Esophagus mucosa (tissue), 1 donor: ENCODE data around the gene PRKRA. TPM values are rescaled to one million over a fixed set of nuclear protein-coding genes. Genes with fewer than 3 reads are reported as not detected.
"Not testable (repeated sequence)": the region's sequence is repeated elsewhere in the genome, so short reads cannot be mapped to it uniquely, and the experiment has no call there.

ENCODE experiments used
- ATAC-seq: fragments of 200-7000 bp; cut with Tn5 transposase; one replicate; pipeline ENCODE4 v1.9.1; 2020
- total RNA-seq: library from RNA; stranded (reverse); gene quantifications from one replicate; pipeline ENCODE4 v1.2.4, GENCODE V29; 2023
- donor health status: DM: yes; HTN: yes; CAD: no.

The PRKRA gene
- total RNA-seq = 25.3 TPM

GRCh38 chr2:178450774-178451525 is at the start of gene PRKRA, which contains the start of gene PJVK:
Gene PRKRA, minus strand, starts transcription at chr2:178451175. Its CDS starts 145 bp downstream, at chr2:178451030.
Gene PJVK, plus strand, starts transcription at chr2:178451378. Its CDS starts 2,032 bp downstream, at chr2:178453410.
- peak; percentile 99 for ATAC-seq

- no peak for ATAC-seq
Observed at GRCh38 chr2:178499640-178500039, 48.7 kb upstream of the PRKRA start.

GRCh38 chr2:178498137-178498536 is 47.2 kb upstream of the PRKRA start:
- no peak for ATAC-seq

- ATAC-seq = no peak
Observed at GRCh38 chr2:178496049-178496448, 45.1 kb upstream of the PRKRA start.

- no peak for ATAC-seq
Observed at GRCh38 chr2:178491612-178492011, 40.6 kb upstream of the PRKRA start.

DNA sequence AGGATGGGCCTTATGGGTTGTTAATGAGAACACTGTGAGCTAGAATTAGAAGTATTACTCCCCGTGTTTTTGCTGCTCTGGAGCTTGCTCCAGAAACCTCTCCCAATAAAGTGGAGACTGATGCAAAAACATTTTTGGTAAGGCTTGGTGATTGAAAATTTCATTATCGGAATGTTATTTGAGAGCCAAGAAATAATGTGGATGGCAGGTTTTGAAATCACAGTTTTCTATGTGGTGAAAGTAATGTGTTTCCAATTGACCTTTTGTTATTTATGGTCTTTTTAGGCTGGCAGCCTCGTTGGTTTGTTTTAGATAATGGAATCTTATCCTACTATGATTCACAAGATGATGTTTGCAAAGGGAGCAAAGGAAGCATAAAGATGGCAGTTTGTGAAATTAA is 34.4 kb upstream of the PRKRA start:
- ATAC-seq = no peak

DNA sequence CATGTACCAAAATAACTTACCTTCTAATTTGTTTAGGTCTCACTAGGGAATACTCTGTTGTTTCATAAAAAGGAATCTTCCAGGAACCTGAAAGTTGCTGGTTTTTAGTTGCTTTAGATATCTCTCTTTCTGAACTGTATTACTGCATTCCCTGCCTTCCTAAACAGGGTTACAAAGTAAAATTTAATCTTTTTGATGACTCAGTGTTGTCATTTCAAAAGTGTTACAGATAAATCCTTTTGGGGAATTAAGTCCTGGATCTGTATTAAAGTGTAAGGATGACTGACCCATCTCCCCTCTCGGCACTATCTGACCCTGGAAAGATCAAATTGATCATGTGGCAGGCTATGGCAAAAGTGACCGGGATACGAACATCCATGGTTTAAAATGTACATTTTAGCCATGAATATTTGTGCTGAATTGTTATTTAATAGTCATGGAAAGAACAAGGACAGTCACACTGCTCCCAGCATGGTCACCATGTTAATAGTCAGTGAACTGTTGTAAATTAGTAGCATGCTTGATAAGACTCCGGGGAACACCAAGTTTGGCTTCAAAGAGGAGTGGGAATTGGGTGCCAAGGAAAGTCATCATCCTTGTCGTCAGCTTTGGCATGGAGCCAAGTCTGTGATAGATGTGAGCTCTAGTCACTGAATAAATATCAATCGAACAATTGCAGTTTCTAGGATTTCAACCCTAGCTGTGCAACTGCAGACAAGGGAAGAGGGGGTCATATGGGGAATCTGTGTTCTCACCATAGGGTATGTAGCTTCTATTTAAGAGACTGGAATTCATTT is 33.5 kb upstream of the PRKRA start:
- ATAC-seq = no peak

- ATAC-seq = no peak
Observed at GRCh38 chr2:178482437-178482836, 31.5 kb upstream of the PRKRA start.

DNA sequence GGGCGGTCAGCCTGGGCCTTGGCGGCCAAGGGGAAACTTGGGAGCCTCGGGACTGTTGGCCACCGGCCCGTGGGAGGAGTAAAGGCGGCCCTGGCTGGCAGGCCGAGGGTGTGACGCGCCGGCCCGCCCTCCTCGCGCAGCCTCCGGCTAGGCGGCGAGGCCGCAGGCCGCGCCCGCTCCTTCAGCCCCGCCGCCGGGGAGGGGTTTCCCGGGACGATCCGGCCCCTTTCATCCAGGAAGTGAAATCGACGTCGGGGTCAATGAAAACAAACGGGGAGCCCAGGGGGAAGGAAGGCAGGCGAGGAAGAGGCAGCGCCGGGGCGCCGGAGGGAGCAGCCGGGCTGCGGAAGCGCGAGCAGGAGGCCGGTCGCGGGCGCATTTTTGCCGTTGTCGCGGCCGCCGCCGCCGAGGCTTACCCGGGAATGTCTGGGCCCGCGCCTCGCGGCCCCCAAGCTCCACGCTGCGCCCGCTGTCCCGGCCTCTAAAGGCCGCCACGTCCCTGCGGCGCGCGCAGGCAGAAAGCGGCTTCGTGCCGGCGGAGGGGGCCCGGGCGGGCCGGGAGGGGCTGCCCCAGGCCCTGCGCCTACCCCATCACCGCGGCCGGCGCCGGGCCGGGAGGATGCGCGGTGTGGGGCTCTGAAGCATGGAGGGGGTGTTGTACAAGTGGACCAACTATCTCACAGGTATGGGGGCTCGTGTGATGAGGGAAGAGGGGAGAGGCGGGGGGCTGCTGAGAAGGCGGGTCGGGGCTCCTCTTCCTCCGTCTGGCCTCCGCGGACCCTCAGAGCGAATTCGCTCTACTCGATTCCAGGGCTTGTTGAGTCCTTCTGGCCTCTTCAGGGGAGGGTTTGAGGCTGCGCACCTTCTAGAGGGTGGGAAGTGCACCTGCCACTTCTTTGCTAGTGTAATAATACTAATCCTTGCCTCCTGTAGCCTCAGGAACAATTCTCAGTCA is 29.5 kb upstream of the PRKRA start, which contains the start of gene PLEKHA3:
Gene PLEKHA3 (plus strand): TSS at position 231 of the 955 bp plus-strand sequence. CDS start 413 bp downstream, at position 644.
- peak; percentile 94 for ATAC-seq

- no peak for ATAC-seq
Observed at GRCh38 chr2:178479758-178480226, 28.8 kb upstream of the PRKRA start.

GRCh38 chr2:178479275-178479616 is 28.3 kb upstream of the PRKRA start:
- no peak for ATAC-seq

- ATAC-seq = peak; percentile 88
Observed at GRCh38 chr2:178478439-178479274, 27.7 kb upstream of the PRKRA start, which contains the start of gene FKBP7. Gene FKBP7, minus strand, starts transcription at chr2:178478600. Its CDS starts 101 bp downstream, at chr2:178478499.

GRCh38 chr2:178478130-178478438 is 27.1 kb upstream of the PRKRA start:
- ATAC-seq = no peak

DNA sequence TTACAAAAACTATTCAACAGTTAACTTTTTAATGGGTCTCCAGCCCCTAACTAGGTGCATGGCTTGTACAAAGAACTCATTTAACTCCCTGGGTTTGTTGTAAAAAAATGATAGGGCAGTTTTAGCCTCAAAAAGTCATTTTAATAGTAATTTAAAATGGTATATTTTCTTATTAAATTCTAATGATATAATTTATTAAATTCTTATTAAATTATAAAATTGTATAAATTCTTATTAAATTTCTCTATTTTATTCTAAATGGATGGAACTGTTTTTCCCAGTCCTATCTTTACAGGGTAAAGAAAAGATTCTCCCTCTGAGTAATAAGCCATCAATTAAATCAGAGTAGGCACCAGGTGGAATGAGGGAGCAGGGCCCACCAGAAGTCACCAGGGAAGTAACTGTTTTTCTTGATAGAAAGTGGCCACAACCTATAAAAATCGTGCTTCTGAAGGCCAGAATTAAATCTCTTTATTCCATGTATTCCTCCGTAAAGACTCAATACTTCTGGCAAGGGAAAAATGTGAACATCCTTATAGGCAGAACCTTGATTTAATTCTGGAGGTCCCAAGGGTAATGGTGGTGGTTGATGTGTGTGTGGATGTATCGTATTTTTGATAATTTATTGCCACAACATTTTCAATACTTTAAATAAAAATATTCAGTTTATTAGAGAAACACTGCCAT is 26.6 kb upstream of the PRKRA start:
- ATAC-seq = no peak

- ATAC-seq = no peak
Observed at GRCh38 chr2:178476477-178476876, 25.5 kb upstream of the PRKRA start.

- ATAC-seq = no peak
Observed at GRCh38 chr2:178474560-178474959, 23.6 kb upstream of the PRKRA start.

DNA sequence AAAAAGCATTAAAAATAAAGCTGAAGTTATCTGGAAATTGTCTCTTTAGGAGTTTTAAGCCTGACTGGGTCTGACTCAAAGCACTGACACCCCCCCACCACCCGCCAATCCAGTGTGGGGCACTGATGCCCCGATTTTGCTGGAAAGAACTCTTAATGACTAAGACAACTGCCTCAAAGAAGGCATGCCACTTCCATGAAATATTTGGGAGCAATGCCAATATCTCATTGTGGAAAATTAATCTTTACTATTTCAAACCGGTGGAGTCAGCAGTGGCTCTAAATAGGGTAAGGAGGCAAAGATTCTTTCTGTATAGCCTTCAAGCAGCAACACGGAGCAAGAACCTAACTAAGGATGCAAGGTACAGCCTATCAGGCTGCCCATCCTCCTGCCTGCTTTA is 23.0 kb upstream of the PRKRA start:
- ATAC-seq = no peak

GRCh38 chr2:178473373-178473772 is 22.4 kb upstream of the PRKRA start:
- no peak for ATAC-seq

DNA sequence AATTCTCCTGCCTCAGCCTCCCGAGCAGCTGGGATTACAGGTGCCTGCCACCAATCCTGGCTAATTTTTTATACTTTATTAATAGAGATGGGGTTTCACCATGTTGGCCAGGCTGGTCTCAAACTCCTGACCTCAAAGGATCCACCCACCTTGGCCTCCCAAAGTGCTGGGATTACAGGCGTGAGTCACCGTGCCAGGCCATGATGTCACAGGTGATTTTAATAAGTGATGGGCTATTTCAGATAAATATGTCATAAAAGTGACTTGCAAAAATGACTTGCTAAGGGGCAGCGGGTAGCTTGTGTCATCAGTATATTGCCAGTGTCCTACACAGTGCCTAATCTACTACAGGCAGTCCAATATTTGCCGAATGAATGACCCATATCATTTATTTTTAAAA is 20.3 kb upstream of the PRKRA start:
- not testable (repeated sequence) for ATAC-seq

DNA sequence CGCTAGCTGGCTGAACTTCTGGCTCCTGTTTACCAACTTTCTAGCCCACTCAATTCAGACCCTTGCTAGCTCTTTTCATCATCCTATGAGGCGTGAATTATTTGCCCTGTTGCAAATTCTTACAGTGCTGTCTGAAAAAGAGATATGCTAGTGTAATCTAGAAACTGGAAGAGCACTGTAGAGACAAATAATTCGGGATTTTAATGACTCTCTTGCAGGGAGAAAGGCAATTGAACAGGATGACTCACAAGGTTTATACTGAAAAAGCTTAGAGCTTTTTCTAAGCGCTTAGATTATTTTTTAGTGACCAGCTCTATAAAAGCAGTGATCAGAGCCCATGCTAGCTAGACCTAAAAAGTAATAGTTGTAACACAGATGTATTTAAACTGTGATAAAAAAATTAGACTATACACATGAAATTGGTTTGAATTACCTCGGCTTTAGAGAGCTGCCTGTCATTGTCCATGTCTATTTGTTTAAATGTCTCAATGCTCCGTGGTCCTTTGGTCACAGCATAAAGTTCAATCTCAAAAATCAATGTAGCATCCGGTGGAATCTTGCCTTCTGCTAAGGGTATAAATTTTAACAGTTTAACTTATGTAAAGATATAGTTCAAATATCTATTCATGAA is 18.4 kb upstream of the PRKRA start:
- no peak for ATAC-seq
